ENCODE data around the gene PDCD11.
A peak's percentile ranks its signal among the peaks of the same experiment; 100 is the strongest.

Gene PDCD11

GRCh38 chr10:103451091-103451813 is 54.8 kb downstream of the PDCD11 start:
- no peak for DNase-seq (ENCODE audit: low read depth)

- peak; percentile 20 for DNase-seq (ENCODE audit: low read depth)
These were observed 55.5 kb downstream of the PDCD11 start, which contains the start of gene CALHM2 for GRCh38 chr10:103451831-103452505. Gene CALHM2, minus strand, starts transcription at chr10:103452370. Its CDS starts 2,429 bp downstream, at chr10:103449941.

GRCh38 chr10:103452506-103453230 is 56.2 kb downstream of the PDCD11 start:
- no peak for DNase-seq (ENCODE audit: low read depth)

- DNase-seq (ENCODE audit: low read depth): no peak
These were observed 57.6 kb downstream of the PDCD11 start for GRCh38 chr10:103454026-103454425.

- DNase-seq (ENCODE audit: low read depth): no peak
These were observed 58.8 kb downstream of the PDCD11 start for GRCh38 chr10:103455235-103455634.

GRCh38 chr10:103456074-103456660 is 59.7 kb downstream of the PDCD11 start:
- DNase-seq (ENCODE audit: low read depth): no peak

- DNase-seq (ENCODE audit: low read depth): no peak
These were observed 60.8 kb downstream of the PDCD11 start for GRCh38 chr10:103457176-103457712.

GRCh38 chr10:103457896-103458583 is 61.6 kb downstream of the PDCD11 start:
- DNase-seq (ENCODE audit: low read depth): no peak

- no peak for DNase-seq (ENCODE audit: low read depth)
These were observed 62.3 kb downstream of the PDCD11 start, which contains the start of gene CALHM1 for GRCh38 chr10:103458720-103459119. Gene CALHM1, minus strand, starts transcription at chr10:103458900. Its CDS starts 149 bp downstream, at chr10:103458751.

GRCh38 chr10:103459615-103460014 is 63.2 kb downstream of the PDCD11 start:
- DNase-seq (ENCODE audit: low read depth): no peak

- no peak for DNase-seq (ENCODE audit: low read depth)
These were observed 67.1 kb downstream of the PDCD11 start for GRCh38 chr10:103463499-103463898.

GRCh38 chr10:103465411-103466179 is 69.2 kb downstream of the PDCD11 start:
- no peak for DNase-seq (ENCODE audit: low read depth)

GRCh38 chr10:103466734-103467133 is 70.3 kb downstream of the PDCD11 start:
- DNase-seq (ENCODE audit: low read depth): no peak

- DNase-seq (ENCODE audit: low read depth): no peak
These were observed 71.0 kb downstream of the PDCD11 start for GRCh38 chr10:103467406-103467805.

GRCh38 chr10:103469201-103469600 is 72.8 kb downstream of the PDCD11 start:
- no peak for DNase-seq (ENCODE audit: low read depth)

- DNase-seq (ENCODE audit: low read depth): no peak
These were observed 74.6 kb downstream of the PDCD11 start for GRCh38 chr10:103470761-103471653.

- DNase-seq (ENCODE audit: low read depth): no peak
These were observed 75.6 kb downstream of the PDCD11 start for GRCh38 chr10:103472005-103472404.

GRCh38 chr10:103473261-103473671 is 76.8 kb downstream of the PDCD11 start:
- no peak for DNase-seq (ENCODE audit: low read depth)

- no peak for DNase-seq (ENCODE audit: low read depth)
These were observed 77.7 kb downstream of the PDCD11 start for GRCh38 chr10:103474077-103474476.

GRCh38 chr10:103475437-103475836 is 79.0 kb downstream of the PDCD11 start:
- no peak for DNase-seq (ENCODE audit: low read depth)
